Activated T-cell treated with anti-CD3 and anti-CD28 coated beads for 4 hours (primary cell): ENCODE data around the gene BPGM.
"Not testable (repeated sequence)": the region's sequence is repeated elsewhere in the genome, so short reads cannot be mapped to it uniquely, and the experiment has no call there.

Experiments used
- DNase-seq: peaks from one replicate; pipeline ENCODE4 v3.0.0-alpha.2; 2020

The BPGM gene

GRCh38 chr7:134667899-134668298 lies 21.2 kb downstream of the BPGM start:
- no peak for DNase-seq

GRCh38 chr7:134669388-134669787 lies 22.7 kb downstream of the BPGM start:
- no peak for DNase-seq

- DNase-seq = peak; percentile 52
Observed at GRCh38 chr7:134669845-134670373, 23.3 kb downstream of the BPGM start.

DNA sequence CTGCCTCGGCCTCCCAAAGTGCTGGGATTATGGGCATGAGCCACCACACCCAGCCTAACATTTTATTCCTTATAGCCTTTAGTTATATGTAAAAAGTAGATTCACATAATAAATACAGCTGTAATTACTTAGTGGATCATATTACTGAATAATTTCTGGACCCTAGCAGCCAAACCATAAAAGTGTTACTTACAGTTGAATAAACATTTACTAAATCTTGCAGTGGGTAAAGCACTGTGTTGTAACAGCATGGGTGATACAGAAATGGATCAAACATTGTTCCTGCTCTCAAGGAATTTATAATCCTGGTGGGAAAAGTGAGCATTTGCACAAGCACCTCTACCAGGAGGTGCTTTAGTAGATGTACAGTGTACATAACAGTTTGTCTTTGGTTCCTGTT lies 25.0 kb downstream of the BPGM start:
- no peak for DNase-seq

- no peak for DNase-seq
Observed at GRCh38 chr7:134674424-134674823, 27.8 kb downstream of the BPGM start.

DNA sequence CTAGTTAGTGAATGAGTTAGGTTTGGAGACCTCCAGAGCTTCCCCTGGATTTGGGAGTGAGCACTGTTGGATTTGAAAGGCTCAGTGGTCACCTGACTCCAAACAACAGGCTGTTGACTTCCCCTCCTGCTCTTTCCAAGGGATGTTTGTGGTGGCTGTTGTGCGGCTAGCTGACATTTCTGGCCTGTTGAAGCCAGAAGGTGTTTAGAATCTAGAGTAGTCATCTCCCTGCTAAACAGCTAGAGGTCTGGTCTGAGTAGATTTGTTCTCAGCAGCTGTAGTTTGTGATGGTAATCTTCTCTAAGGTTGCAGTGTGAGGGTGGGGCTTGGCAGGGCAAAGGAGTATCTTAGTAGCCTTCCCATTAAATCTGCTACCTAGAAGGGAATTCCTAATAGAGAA lies 30.1 kb downstream of the BPGM start:
- no peak for DNase-seq

DNA sequence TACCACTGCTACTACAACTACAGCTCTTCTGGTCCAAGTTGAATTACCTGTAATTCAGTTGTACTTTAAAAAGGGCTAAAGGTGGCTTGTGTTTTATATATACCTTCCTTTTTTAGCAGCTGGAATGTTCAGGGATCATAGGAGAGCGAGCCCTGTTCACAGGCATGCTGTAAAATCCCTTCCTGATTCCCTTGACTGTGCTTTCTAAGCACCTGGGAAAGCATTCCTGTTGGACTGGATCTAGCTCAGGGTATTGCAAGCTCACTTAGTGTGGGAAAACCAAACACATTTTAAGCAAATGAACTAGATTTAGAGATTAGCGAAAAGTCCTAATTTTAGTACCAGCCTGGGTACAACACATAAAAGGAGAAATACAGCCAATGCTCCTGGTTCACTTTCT lies 31.5 kb downstream of the BPGM start:
- no peak for DNase-seq

DNA sequence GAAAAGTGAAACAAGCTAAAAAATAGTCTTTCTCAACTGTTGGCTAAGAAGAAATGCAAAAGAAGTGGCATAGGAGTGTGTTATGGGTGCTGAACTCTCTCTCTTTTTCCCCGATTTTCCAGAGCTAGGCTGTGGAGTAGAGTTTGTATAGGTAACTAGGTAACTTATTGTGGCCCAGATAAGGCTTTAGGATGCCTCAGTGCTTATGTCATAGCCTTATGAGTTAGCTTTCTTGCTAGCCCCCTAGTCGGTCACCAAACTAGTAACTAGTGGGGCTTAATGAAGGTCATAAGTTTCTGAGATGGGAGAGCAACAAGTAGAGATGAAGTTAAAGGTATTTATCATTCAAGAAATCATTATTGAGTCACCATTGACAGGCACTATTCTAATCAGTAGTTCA lies 32.4 kb downstream of the BPGM start:
- DNase-seq = no peak

DNA sequence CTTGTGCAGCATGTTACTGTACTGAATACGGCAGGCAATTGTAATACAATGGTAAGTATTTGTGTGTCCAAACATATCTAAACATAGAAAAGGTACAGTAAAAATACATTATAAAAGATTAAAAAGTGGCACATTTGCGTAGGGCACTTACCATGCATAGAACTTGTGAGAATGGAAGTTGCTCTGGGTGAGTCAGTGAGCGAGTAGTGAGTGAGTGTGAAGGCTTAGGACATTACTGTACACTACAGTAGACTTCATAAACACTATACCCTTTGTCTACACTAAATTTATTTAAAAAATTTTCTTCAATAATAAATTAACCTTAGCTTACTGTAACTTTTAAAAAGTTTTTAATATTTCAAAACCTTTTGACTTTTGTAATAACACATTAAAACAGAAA lies 37.5 kb downstream of the BPGM start:
- DNase-seq = no peak

GRCh38 chr7:134685250-134685649 lies 38.6 kb downstream of the BPGM start:
- no peak for DNase-seq

GRCh38 chr7:134686786-134687185 lies 40.1 kb downstream of the BPGM start:
- DNase-seq = no peak

DNA sequence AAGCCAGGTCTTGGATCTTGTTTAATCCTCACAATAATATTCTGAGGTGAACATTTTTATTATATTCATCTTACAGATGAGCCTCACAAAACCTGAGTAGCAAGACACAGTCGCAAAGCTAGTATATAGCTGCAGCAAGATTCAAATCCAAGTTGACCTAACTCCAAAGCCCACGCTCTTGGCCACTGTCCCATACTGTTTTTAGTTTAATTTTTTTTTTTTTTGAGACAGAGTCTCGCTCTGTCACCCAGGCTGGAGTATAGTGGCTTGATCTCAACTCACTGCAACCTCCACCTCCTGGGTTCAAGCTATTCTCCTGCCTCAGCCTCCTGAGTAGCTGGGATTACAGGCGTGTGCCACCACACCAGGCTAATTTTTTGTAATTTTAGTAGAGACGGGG lies 42.9 kb downstream of the BPGM start:
- not testable (repeated sequence) for DNase-seq

GRCh38 chr7:134690016-134690415 lies 43.4 kb downstream of the BPGM start:
- DNase-seq = no peak

GRCh38 chr7:134690614-134691504 lies 44.2 kb downstream of the BPGM start:
- no peak for DNase-seq

- no peak for DNase-seq
Observed at GRCh38 chr7:134691546-134692343, 45.1 kb downstream of the BPGM start.

GRCh38 chr7:134692344-134692705 lies 45.7 kb downstream of the BPGM start:
- no peak for DNase-seq

DNA sequence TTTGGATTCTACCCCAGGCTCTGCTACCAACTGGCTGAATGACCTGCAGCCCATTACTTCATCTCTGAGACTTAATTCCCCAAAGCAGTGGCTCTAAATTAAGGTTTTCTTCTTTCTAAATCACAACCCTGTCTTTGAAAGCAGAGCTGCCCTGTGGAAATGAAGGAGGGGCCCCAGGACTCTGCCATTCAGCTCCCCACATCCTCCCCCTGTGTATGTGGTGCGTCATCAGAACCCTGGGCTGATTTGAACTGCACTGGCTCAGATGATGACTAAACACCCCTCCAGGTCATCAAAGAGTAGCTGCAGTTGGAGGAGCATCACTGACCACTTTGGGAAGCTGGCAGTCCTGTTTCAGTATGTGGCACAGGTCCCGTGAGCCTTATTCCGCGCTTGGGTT lies 46.6 kb downstream of the BPGM start:
- DNase-seq = no peak

DNA sequence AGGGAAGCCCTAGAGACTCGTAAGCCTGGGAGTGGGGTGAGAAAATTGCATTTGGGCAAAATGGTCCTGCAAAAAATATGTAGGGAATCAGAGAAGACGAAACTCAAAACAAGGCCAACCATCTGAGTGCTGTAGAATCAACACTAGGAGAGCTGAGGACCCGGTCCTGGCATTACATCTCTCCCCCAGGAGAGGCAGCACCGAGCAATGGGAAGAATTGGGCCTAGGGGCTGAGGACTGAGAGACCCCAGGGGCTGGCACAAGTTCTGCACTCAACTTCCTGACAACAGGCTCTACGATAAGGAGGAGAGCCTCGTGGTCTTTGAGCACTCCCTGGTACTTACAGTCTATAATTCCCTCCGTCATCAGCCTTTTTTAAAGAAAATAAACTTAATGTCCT lies 47.6 kb downstream of the BPGM start:
- DNase-seq = no peak

GRCh38 chr7:134694767-134695166 lies 48.1 kb downstream of the BPGM start:
- no peak for DNase-seq

- DNase-seq = no peak
Observed at GRCh38 chr7:134695321-134695860, 48.7 kb downstream of the BPGM start.

- no peak for DNase-seq
Observed at GRCh38 chr7:134696261-134696660, 49.6 kb downstream of the BPGM start.

DNA sequence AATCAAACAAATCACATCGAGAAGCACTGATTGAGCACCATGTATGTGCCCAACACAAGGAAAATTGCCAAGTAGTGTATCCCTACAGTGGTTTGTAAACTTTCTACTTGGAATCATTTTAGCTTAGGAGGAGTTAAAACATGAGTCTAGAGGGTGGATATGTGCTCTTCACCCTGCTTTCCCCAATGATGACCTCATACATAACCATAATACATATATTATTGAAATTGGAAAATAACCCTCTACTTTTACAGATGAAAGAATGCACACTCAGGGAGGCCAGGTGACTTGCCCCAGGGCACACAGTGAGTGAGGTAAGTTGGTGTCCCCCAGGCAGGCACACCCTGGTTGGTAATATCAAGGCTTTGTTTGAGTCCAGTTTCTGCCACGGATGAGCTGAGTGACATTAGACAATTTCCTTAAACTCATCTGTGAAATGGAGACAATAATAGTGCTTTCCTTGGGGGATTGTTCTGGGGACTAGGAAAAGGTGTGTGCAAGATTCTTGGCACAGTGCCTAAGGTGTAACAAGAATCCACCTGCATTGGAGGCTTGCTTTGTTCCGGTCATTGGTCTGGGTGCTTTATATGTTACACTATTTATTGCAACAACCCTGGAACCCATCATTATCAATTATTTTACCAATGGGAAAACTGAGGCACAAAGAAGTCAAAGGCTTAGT lies 50.7 kb downstream of the BPGM start:
- DNase-seq = no peak

DNA sequence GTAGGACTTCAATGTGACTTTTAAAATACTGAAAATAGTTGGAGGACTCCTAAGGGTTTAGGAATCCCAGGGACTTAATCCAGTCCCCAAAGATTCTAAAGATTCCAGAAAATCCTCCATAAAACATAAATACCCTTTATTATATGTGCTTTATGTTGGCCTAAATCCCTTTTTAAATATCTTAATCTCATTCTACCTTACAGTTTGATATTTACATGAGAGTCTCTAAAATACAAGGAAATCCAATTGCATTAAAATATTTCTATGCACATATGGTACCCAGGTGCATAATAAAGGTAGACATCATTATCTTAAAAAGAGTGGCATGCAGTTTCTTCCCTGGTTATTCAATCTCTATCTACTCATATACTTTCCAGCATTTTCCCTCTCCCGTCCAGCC lies 51.8 kb downstream of the BPGM start:
- DNase-seq = no peak
